Activated T-helper 1 cell treated with anti-CD3 and anti-CD28 coated beads, Interleukin-12 subunit alpha, Interleukin-12 subunit beta, Interleukin-2, Interleukin-4 antibody, amounts not matched to agents 30 ng/mL and 10 ng/mL and 1 ng/mL, durations not matched to agents 14 hours and 24 hours and 36 hours (primary cell): ENCODE results near the gene CFHR5. TPM values are rescaled to one million over a fixed set of nuclear protein-coding genes. Genes with fewer than 3 reads are reported as not detected.
"Not testable (repeated sequence)": the region's sequence is repeated elsewhere in the genome, so short reads cannot be mapped to it uniquely, and the experiment has no call there.

Experiments used
- DNase-seq: peaks from one replicate; pipeline ENCODE4 v3.0.0; 2021; ENCODE audit warnings: low spot score
- H3K27ac Mint-ChIP-seq: one replicate; pipeline ENCODE4 v1.8.0; 2021; ENCODE audit warnings: mild to moderate bottlenecking, mixed read lengths
- H3K27me3 Mint-ChIP-seq: one replicate; pipeline ENCODE4 v1.8.0; 2022; ENCODE audit warnings: mild to moderate bottlenecking, moderate library complexity, mixed read lengths; ENCODE audit not compliant: insufficient read depth
- H3K36me3 Mint-ChIP-seq: one replicate; pipeline ENCODE4 v1.8.0; 2021; ENCODE audit warnings: low read depth, mixed read lengths
- H3K4me1 Mint-ChIP-seq: one replicate; pipeline ENCODE4 v1.8.0; 2021; ENCODE audit warnings: low read depth, mixed read lengths
- H3K4me3 Mint-ChIP-seq: one replicate; pipeline ENCODE4 v1.8.0; 2021; ENCODE audit warnings: mild to moderate bottlenecking, moderate library complexity, mixed read lengths
- H3K9me3 Mint-ChIP-seq: one replicate; pipeline ENCODE4 v1.8.0; 2021; ENCODE audit warnings: mixed read lengths
- intact Hi-C: fragments of 100-400 bp; cut with micrococcal nuclease; formaldehyde crosslinking; loops from one replicate; pipeline ENCODE4 v1.15.1; 2024
- total RNA-seq: library from RNA; stranded (reverse); gene quantifications from 2 replicates; pipeline ENCODE4 v1.2.3, GENCODE V29; 2022

CFHR5 gene
- total RNA-seq, 1 donor from 2014 or later, result not detected

DNA sequence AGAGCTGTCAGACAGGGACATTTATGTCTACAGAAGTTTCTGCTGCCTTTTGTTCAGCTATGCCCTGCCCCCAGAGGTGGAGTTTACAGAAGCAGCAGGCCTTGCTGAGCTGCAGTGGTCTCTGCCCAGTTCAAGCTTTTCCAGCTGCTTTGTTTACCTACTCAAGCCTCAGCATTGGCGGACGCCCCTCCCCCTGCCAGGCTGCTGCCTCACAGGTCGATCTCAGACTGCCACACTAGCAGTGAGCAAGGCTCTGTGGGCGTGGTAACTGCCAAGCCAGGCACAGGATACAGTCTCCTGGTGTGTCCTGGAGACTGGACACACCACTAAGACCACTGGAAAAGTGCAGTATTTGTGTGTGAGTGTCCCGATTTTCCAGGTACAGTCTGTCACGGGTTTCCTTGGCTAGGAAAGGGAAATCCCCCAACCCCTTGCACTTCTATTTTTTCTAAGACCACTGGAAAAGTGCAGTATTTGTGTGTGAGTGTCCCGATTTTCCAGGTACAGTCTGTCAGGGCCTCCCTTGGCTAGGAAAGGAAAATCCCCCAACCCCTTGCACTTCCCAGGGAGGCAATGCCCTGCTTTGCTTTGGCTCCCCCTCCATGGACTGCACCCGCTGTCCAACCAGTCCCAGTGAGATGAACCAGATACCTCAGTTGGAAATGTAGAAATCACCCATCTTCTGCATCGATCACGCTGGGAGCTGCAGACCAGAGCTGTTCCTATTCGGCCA is 14.7 kb downstream of the CFHR5 start:
- DNase-seq, H3K36me3 Mint-ChIP-seq, intact Hi-C loops, H3K27ac Mint-ChIP-seq, H3K4me3 Mint-ChIP-seq, H3K4me1 Mint-ChIP-seq, H3K27me3 Mint-ChIP-seq, H3K9me3 Mint-ChIP-seq: not testable (repeated sequence)

- Mint-ChIP-seq H3K9me3 (no peaks in the 10 kb centered on the region), H3K27me3 (no peaks in the 10 kb centered on the region), H3K4me3 (no peak overlapping the region), H3K36me3 (no peaks in the 10 kb centered on the region), H3K27ac (no peak overlapping the region), H3K4me1 (no peaks in the 10 kb centered on the region)
- intact Hi-C loops, result no loop called here
- no peak for DNase-seq
These were observed 16.6 kb downstream of the CFHR5 start for GRCh38 chr1:196993916-196994315.

DNA sequence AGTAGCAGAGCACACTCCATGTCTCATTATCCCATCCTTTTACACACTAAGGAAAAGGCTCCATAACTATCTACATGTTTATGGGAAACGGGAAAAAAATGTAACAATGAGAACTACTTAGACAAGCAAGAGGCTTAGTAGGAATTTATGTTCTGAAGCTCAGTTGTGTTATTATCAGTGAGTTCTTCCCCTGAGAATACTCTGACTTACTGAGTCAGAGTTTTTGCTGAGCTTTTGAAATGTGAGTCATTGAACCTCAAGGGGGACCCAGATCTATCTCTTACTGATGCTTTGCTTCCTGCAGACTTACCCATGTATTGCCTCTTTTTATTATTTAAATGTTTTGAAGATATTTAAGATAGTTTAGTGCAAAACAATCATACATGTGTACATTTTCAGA is 20.1 kb downstream of the CFHR5 start:
- no peaks in the 10 kb centered on the region for H3K27me3 Mint-ChIP-seq
- no peaks in the 10 kb centered on the region for H3K36me3 Mint-ChIP-seq
- intact Hi-C loops, result no loop called here

GRCh38 chr1:197001828-197002227 is 24.5 kb downstream of the CFHR5 start:
- intact Hi-C loops, result no loop called here
- Mint-ChIP-seq H3K4me3 (no peak overlapping the region), H3K9me3 (no peaks in the 10 kb centered on the region), H3K27ac (no peak overlapping the region), H3K4me1 (no peaks in the 10 kb centered on the region), H3K27me3 (no peaks in the 10 kb centered on the region), H3K36me3 (no peaks in the 10 kb centered on the region)
- no peak for DNase-seq

More for the DNA sequence above, 20.1 kb downstream of the CFHR5 start:
- Mint-ChIP-seq H3K4me3 (no peak overlapping the region), H3K9me3 (no peaks in the 10 kb centered on the region), H3K4me1 (no peaks in the 10 kb centered on the region), H3K27ac (no peak overlapping the region)
- DNase-seq, result no peak

- Mint-ChIP-seq H3K9me3 (no peaks in the 10 kb centered on the region), H3K4me1 (no peaks in the 10 kb centered on the region), H3K4me3 (no peak overlapping the region), H3K36me3 (no peaks in the 10 kb centered on the region), H3K27me3 (no peaks in the 10 kb centered on the region), H3K27ac (no peak overlapping the region)
- no peak for DNase-seq
- intact Hi-C loops, result no loop called here
These were observed 25.8 kb downstream of the CFHR5 start for GRCh38 chr1:197003132-197003531.

DNA sequence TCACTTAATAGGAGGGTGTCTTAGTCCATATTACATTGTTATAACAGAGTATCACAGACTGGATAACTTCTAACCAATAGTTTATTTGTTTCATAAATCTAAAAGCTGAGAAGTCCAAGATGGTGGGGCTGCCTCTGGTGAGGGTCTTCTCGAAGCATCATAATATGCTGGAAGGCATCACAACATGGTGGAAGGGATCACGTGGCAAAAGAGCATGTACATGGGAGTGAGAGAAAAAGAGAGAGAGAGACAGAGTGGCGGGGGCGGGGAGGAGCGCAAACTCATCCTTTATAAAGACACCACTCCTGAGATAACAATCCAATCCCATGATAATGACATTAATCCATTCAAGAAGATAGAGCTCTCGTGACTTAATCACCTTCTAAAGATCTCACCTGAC is 31.5 kb downstream of the CFHR5 start:
- intact Hi-C loops, result no loop called here
- H3K4me3 Mint-ChIP-seq, result no peak overlapping the region
- no peaks in the 10 kb centered on the region for H3K4me1 Mint-ChIP-seq

DNA sequence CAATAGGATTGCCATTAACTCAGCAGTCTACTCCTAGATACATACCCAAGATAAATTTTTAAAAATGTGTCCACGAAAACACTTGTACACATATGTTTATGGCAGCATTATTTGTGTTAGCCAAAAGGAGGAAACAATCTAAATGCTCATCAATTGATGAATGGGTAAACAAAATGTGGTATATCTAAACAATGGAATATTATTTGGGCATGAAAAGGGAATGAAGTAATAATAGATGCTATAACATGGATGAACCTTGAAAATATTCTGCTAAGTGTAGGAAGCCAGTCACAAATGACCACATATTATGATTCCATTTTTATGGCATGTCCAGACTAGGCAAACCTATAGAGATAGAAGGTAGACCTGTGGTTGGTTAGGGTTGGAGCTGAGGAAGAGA is 34.3 kb downstream of the CFHR5 start:
- intact Hi-C loops, result no loop called here

More for the DNA sequence above, 31.5 kb downstream of the CFHR5 start:
- Mint-ChIP-seq H3K27me3 (no peaks in the 10 kb centered on the region), H3K27ac (no peak overlapping the region), H3K9me3 (peaks cover 5% of the 10 kb centered on the region), H3K36me3 (no peaks in the 10 kb centered on the region)
- no peak for DNase-seq

GRCh38 chr1:197013234-197013633 is 35.9 kb downstream of the CFHR5 start:
- peaks cover 5% of the 10 kb centered on the region for H3K9me3 Mint-ChIP-seq
- no peaks in the 10 kb centered on the region for H3K4me1 Mint-ChIP-seq
- H3K27me3 Mint-ChIP-seq, result no peaks in the 10 kb centered on the region
- DNase-seq, result no peak
- no peaks in the 10 kb centered on the region for H3K36me3 Mint-ChIP-seq
- H3K27ac Mint-ChIP-seq, result no peak overlapping the region
- no peak overlapping the region for H3K4me3 Mint-ChIP-seq
- intact Hi-C loops, result no loop called here

More for the DNA sequence above, 34.3 kb downstream of the CFHR5 start:
- H3K4me3 Mint-ChIP-seq, result no peak overlapping the region
- no peaks in the 10 kb centered on the region for H3K27me3 Mint-ChIP-seq
- no peak for DNase-seq
- H3K36me3 Mint-ChIP-seq, result no peaks in the 10 kb centered on the region
- H3K9me3 Mint-ChIP-seq, result peaks cover 5% of the 10 kb centered on the region
- no peak overlapping the region for H3K27ac Mint-ChIP-seq
- H3K4me1 Mint-ChIP-seq, result no peaks in the 10 kb centered on the region

- no peak overlapping the region for H3K4me3 Mint-ChIP-seq
- H3K9me3 Mint-ChIP-seq, result peaks cover 1% of the 10 kb centered on the region
- intact Hi-C loops, result no loop called here
- H3K27me3 Mint-ChIP-seq, result peaks cover 2% of the 10 kb centered on the region
- no peaks in the 10 kb centered on the region for H3K36me3 Mint-ChIP-seq
- no peak for DNase-seq
- no peak overlapping the region for H3K27ac Mint-ChIP-seq
- no peaks in the 10 kb centered on the region for H3K4me1 Mint-ChIP-seq
These were observed 39.4 kb downstream of the CFHR5 start for GRCh38 chr1:197016751-197017150.

GRCh38 chr1:197017558-197018146 is 40.3 kb downstream of the CFHR5 start:
- Mint-ChIP-seq H3K4me3 (no peak overlapping the region), H3K4me1 (no peaks in the 10 kb centered on the region), H3K27me3 (peaks cover 2% of the 10 kb centered on the region), H3K9me3 (no peaks in the 10 kb centered on the region), H3K36me3 (no peaks in the 10 kb centered on the region), H3K27ac (no peak overlapping the region)
- intact Hi-C loops, result no loop called here
- DNase-seq, result no peak

DNA sequence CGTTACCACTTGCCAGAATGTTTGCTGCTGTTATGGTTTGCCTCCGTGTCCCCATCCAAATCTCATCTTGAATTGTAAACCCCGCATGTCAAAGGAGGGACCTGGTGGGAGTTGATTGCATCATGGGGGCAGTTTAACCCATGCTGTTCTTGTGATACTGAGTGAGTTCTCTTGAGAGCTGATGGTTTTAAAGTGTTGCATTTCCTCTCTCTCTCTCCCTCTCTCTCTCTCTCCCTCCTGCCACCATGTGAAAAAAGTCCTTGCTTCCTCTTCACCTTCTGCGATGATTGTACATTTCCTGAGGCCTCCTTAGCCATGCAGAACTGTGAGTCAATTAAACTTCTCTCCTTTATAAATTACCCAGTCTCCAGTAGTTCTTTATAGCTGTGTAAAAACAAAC is 44.4 kb downstream of the CFHR5 start:
- Mint-ChIP-seq H3K27ac (no peak overlapping the region), H3K27me3 (peaks cover 2% of the 10 kb centered on the region), H3K4me1 (no peaks in the 10 kb centered on the region), H3K36me3 (no peaks in the 10 kb centered on the region), H3K4me3 (no peak overlapping the region), H3K9me3 (no peaks in the 10 kb centered on the region)
- intact Hi-C loops, result no loop called here
- DNase-seq, result no peak

DNA sequence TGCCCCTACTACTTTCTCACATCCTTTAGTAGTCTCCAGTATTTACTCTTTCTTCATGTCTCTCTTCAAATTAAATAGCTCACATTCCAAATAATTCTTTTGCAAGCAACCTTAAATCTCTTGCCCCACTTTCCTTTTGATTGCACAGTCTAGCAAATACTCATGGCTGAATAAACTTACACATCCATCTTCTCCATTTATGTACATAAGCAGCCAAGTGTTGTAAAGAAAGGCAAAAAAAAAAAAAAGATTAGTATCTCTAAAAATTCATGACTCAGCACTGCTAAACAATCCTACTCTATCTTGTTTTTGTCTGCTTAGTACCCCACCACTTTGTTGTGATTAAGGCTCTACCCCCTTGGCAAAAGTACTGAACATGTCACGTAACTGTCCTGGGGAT is 47.1 kb downstream of the CFHR5 start:
- H3K9me3 Mint-ChIP-seq, result no peaks in the 10 kb centered on the region
- H3K4me1 Mint-ChIP-seq, result no peaks in the 10 kb centered on the region
- H3K27me3 Mint-ChIP-seq, result peaks cover 2% of the 10 kb centered on the region
- no peak overlapping the region for H3K4me3 Mint-ChIP-seq
- no peak for DNase-seq
- no peaks in the 10 kb centered on the region for H3K36me3 Mint-ChIP-seq
- no peak overlapping the region for H3K27ac Mint-ChIP-seq
- intact Hi-C loops, result no loop called here

GRCh38 chr1:197027359-197027758 is 50.0 kb downstream of the CFHR5 start:
- Mint-ChIP-seq H3K27me3 (no peaks in the 10 kb centered on the region), H3K4me3 (no peak overlapping the region), H3K27ac (no peak overlapping the region), H3K36me3 (no peaks in the 10 kb centered on the region), H3K4me1 (no peaks in the 10 kb centered on the region), H3K9me3 (no peaks in the 10 kb centered on the region)
- no peak for DNase-seq
- intact Hi-C loops, result no loop called here
